Measurements from ENCODE around the gene HOTAIR. TPM values are rescaled to one million over a fixed set of nuclear protein-coding genes. Genes with fewer than 3 reads are reported as not detected.

HOTAIR gene
- polyA plus RNA-seq, 2 of the 4 experiments (the other 2 are of a cell fraction): 0.67 to 0.71 TPM

DNA sequence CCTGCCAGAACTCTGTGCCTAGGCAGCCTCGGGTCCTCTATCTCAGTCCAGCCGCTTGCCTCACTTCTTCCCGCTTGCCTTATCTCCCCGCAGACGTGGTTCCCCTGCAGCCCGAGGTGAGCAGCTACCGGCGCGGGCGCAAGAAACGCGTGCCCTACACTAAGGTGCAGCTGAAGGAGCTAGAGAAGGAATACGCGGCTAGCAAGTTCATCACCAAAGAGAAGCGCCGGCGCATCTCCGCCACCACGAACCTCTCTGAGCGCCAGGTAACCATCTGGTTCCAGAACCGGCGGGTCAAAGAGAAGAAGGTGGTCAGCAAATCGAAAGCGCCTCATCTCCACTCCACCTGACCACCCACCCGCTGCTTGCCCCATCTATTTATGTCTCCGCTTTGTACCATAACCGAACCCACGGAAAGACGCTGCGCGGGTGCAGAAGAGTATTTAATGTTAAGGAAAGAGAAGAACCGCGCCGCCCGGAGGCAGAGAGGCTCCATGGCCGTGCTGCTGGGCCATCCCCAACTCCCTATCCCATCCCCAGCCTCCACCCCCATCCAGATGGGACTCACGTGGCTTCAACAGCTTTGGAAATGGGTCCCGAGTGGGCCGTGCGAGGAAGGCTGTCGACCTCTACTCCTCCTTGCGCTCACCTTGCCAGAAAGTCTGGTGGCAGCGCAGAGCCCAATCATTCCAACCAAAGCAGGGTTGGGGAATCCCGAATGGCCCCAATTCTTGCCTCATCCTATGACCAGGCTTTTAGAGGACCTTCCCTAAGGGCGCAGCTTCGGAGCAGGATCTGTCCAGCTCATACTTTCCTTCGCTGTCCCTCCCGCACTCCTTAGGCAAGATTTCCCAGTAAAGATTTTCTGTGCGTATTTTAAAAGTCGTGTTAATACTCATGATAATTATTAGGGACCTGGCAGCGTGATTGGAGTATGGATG is 29.6 kb downstream of the HOTAIR start:
- 91% methylated on average over 51 of the region's 51 CpGs for WGBS (ENCODE audit: missing lambda C conversion rate)
- Histone ChIP-seq H3K9me3 (no peaks in the 10 kb centered on the region), H3K27ac (no peak overlapping the region), H3K4me2 (no peak overlapping the region), H3K4me3 (no peak overlapping the region), H3K4me1 (peaks cover 26% of the 10 kb centered on the region)
- TF ChIP-seq ZNF302 (CRISPR knock-in tag; IDR thresholded peaks at IDR 0.05): no peak
- no peak for TF ChIP-seq RAD21 (conservative IDR thresholded peaks at IDR 0.05 in 1 of 2, IDR thresholded peaks at IDR 0.05 in 1 of 2)
- no peak for TF ChIP-seq PHF8 (IDR thresholded peaks at IDR 0.05; ENCODE audit: borderline replicate concordance, low read depth)
- TF ChIP-seq CHD4 (IDR thresholded peaks at IDR 0.05; ENCODE audit: borderline replicate concordance): no peak
- no peak for TF ChIP-seq REST (IDR thresholded peaks at IDR 0.05)
- TF ChIP-seq POLR2AphosphoS2 (conservative IDR thresholded peaks at IDR 0.05; ENCODE audit: low read length): no peak
- TF ChIP-seq TP53 (CRISPR knock-in tag; IDR thresholded peaks at IDR 0.05): no peak
- TF ChIP-seq BHLHE40 (IDR thresholded peaks at IDR 0.05; ENCODE audit: low read depth, low read length): no peak
- TF ChIP-seq MAFK (IDR thresholded peaks at IDR 0.05; ENCODE audit: partially characterized antibody): no peak
- TF ChIP-seq, protein P1, sequence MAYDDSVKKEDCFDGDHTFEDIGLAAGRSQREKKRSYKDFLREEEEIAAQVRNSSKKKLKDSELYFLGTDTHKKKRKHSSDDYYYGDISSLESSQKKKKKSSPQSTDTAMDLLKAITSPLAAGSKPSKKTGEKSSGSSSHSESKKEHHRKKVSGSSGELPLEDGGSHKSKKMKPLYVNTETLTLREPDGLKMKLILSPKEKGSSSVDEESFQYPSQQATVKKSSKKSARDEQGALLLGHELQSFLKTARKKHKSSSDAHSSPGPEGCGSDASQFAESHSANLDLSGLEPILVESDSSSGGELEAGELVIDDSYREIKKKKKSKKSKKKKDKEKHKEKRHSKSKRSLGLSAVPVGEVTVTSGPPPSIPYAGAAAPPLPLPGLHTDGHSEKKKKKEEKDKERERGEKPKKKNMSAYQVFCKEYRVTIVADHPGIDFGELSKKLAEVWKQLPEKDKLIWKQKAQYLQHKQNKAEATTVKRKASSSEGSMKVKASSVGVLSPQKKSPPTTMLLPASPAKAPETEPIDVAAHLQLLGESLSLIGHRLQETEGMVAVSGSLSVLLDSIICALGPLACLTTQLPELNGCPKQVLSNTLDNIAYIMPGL (CRISPR knock-in tag; IDR thresholded peaks at IDR 0.05; ENCODE audit: borderline replicate concordance): no peak
- no peak for FAIRE-seq
- no peak for DNase-seq (ENCODE audit: low read depth in 1 of 2, low spot score in 1 of 2)
- ATAC-seq: no peak
- POLR2A ChIA-PET: no interaction called here
- CTCF ChIA-PET: interaction anchor here (0.8 to 1.5 kb wide), 5 partner anchors 136 to 263 kb away, joined by 3 to 4 read pairs (median 3); no protein-coding TSS in a partner anchor

- WGBS (ENCODE audit: missing lambda C conversion rate): 91% methylated on average over 4 of the region's 4 CpGs
- ChIA-PET CTCF (interaction anchor here (0.8 kb wide), 1 partner anchor 174 kb away, joined by 3 read pairs; no protein-coding TSS in a partner anchor), POLR2A (no interaction called here)
- no peak for DNase-seq (ENCODE audit: low read depth in 1 of 2, low spot score in 1 of 2)
- no peak for FAIRE-seq
- Histone ChIP-seq H3K9me3 (no peaks in the 10 kb centered on the region), H3K4me1 (peaks cover 27% of the 10 kb centered on the region), H3K4me2 (no peak overlapping the region), H3K4me3 (no peak overlapping the region), H3K27ac (no peak overlapping the region)
- no peak for ATAC-seq
- no peak for TF ChIP-seq HDAC2 (IDR thresholded peaks at IDR 0.05)
- no peak for TF ChIP-seq EHMT2 (IDR thresholded peaks at IDR 0.05; ENCODE audit: low read depth)
- TF ChIP-seq POLR2A (IDR thresholded peaks at IDR 0.05; ENCODE audit: low read length): no peak
- no peak for TF ChIP-seq FOSB (CRISPR knock-in tag; IDR thresholded peaks at IDR 0.05)
- TF ChIP-seq JUNB (IDR thresholded peaks at IDR 0.05): no peak
- TF ChIP-seq EP300 (IDR thresholded peaks at IDR 0.05): no peak
- no peak for TF ChIP-seq ZSCAN20 (CRISPR knock-in tag; IDR thresholded peaks at IDR 0.05)
- TF ChIP-seq, protein P2, sequence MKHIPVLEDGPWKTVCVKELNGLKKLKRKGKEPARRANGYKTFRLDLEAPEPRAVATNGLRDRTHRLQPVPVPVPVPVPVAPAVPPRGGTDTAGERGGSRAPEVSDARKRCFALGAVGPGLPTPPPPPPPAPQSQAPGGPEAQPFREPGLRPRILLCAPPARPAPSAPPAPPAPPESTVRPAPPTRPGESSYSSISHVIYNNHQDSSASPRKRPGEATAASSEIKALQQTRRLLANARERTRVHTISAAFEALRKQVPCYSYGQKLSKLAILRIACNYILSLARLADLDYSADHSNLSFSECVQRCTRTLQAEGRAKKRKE (CRISPR knock-in tag; IDR thresholded peaks at IDR 0.05; ENCODE audit: low read depth): no peak
- TF ChIP-seq CHD2 (IDR thresholded peaks at IDR 0.05; ENCODE audit: low read length, partially characterized antibody): no peak
These were observed 30.5 kb downstream of the HOTAIR start for GRCh38 chr12:53944209-53944608.

All from A549 (cell line).